HepG2 (cell line): ENCODE measurements around the gene RBMS2. TPM values are rescaled to one million over a fixed set of nuclear protein-coding genes. Genes with fewer than 3 reads are reported as not detected.
A peak's percentile ranks its signal among the peaks of the same experiment; 100 is the strongest.

Source experiments
- ARID3A ChIP-seq: IDR thresholded peaks from 2 replicates; pipeline ENCODE4 v1.6.1; 2012; ENCODE audit warnings: low read depth, low read length, improper control_type of control experiment
- CHD2 ChIP-seq: IDR thresholded peaks from 2 replicates; pipeline ENCODE4 v1.6.1; 2011; ENCODE audit warnings: low read depth, low read length, improper control_type of control experiment
- DMTF1 ChIP-seq: sonication (generic); formaldehyde crosslinking; IDR thresholded peaks from 2 replicates; pipeline ENCODE4 v1.4.0; 2020; ENCODE audit warnings: mild to moderate bottlenecking, missing genetic modification reagents
- FOXA3 ChIP-seq: IDR thresholded peaks from 2 replicates; pipeline ENCODE4 v1.6.1; 2016; ENCODE audit warnings: missing genetic modification reagents, missing compliant biosample characterization
- GABPB1 ChIP-seq: IDR thresholded peaks from 2 replicates; pipeline ENCODE4 v1.6.1; 2016; ENCODE audit warnings: mild to moderate bottlenecking, missing genetic modification reagents, moderate library complexity, missing compliant biosample characterization
- HNRNPK ChIP-seq: fragments of 200-400 bp; formaldehyde crosslinking; IDR thresholded peaks from 2 replicates; pipeline ENCODE4 v1.6.1; 2018; ENCODE audit warnings: low read length, low read depth, moderate library complexity, mild to moderate bottlenecking; ENCODE audit not compliant: poor library complexity, severe bottlenecking
- MYPOP ChIP-seq: sonication (generic); formaldehyde crosslinking; IDR thresholded peaks from 2 replicates; pipeline ENCODE4 v1.8.1; 2023; ENCODE audit warnings: mild to moderate bottlenecking, moderate library complexity, missing genetic modification reagents
- NFIC ChIP-seq: IDR thresholded peaks from 2 replicates; pipeline ENCODE4 v1.6.1; 2012; ENCODE audit warnings: mild to moderate bottlenecking, low read length, inconsistent platforms
- RARG ChIP-seq: sonication (generic); formaldehyde crosslinking; IDR thresholded peaks from 2 replicates; pipeline ENCODE4 v1.4.0; 2020; ENCODE audit warnings: low read depth, mild to moderate bottlenecking, missing genetic modification reagents
- RXRB ChIP-seq: IDR thresholded peaks from 2 replicates; pipeline ENCODE4 v1.6.1; 2016; ENCODE audit warnings: borderline replicate concordance, missing genetic modification reagents, missing compliant biosample characterization
- ZEB1 ChIP-seq: IDR thresholded peaks from 2 replicates; pipeline ENCODE4 v1.6.1; 2012; ENCODE audit warnings: mild to moderate bottlenecking, low read depth, inconsistent platforms; ENCODE audit not compliant: insufficient replicate concordance
- ZNF232 ChIP-seq: sonication (generic); formaldehyde crosslinking; IDR thresholded peaks from 2 replicates; pipeline ENCODE4 v1.4.0; 2020; ENCODE audit warnings: missing genetic modification reagents, borderline replicate concordance
- ZNF503 ChIP-seq: sonication (generic); formaldehyde crosslinking; IDR thresholded peaks from 2 replicates; pipeline ENCODE4 v1.4.0; 2020; ENCODE audit warnings: missing genetic modification reagents
- polyA plus RNA-seq, 8 experiments: library from polyadenylated mRNA; depleted of rRNA in 3 of 8; stranded (reverse) in 7 of 8; unstranded in 1 of 8; fragments of >200 nt; fragmentation: Illumina TruSeq in 4 of 8; extraction: Trizol in 4 of 8; gene quantifications; 2 replicates each; pipeline versions ENCODE4 v1.2.1 to v1.2.3, GENCODE V29; 2011 to 2016; ENCODE audit warnings: low read depth in 4 of 8, missing spikeins in 1 of 8, mixed read lengths in 1 of 8; ENCODE audit not compliant: insufficient read depth in 1 of 8
- total RNA-seq, 5 experiments: library from RNA; depleted of rRNA; stranded (reverse); fragments of >200 nt; fragmentation: Illumina TruSeq; extraction: Trizol; gene quantifications; 2 replicates each; pipeline ENCODE4 v1.2.3, GENCODE V29; 2016; ENCODE audit warnings: low read depth in 1 of 5
- TF ChIP-seq, protein P1 (sequence below), 2 experiments: sonication (generic) in 1 of 2; formaldehyde crosslinking in 1 of 2; IDR thresholded peaks; 2 replicates each; pipeline versions ENCODE4 v1.6.1 to v1.9.0; 2014 to 2022; ENCODE audit warnings: antibody characterized with exemption in 1 of 2, borderline replicate concordance in 1 of 2, inconsistent platforms in 1 of 2, low read depth in 1 of 2, missing genetic modification reagents in 1 of 2

RBMS2 gene
- total and polyA plus RNA-seq, 2 of the 13 experiments (the other 11 are each of a cell fraction or from before 2014, with no cell fraction given) = 0.53 to 7.4 TPM

DNA sequence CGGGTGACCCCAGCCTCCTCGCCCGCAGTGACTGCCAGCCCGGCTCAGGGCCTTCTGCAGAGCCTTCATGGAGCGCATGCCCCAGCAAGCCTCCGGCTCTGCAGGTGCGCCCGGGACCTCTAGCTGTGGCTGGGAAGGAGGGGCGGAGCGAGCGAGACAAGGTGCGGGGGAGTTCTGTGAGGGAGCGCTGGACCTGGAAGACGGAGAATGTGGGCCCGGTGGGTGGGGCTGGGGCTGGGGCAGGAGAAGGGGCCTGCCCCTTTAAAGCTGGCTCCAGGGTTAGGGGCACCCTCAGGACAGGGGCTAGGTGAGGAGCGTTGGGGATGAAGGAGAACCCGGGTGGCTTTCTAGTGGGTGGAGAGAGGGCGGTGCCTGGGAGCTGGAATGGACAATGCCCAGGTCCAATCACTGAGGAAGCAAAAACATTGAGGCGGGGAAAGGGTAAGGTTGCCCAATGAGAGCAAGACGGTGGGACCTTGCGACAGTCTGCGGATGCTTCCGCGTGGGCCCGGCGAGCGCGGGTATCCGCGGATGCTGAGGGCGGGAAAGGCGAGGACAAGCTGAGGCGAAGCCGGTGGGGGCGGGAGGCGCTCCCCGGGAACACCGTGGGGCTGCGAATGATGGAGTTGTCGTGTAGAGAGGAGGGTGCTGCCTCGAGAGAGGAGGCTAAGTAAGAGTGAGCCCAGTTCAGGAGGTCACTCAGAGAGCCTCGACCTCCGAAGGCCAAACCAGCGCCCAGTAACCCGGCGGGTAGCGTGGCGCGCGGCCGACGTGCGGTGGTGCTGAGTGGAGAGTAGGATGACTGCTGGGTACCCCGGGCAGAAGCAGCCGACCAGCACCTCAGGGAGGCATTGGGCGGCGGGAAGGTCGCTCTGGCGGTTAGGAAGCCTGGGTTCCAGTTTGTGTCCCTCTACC, 33.3 kb upstream of the RBMS2 start, which contains the start of gene GLS2 (continued):
- peak; percentile 37 for TF ChIP-seq MYPOP (CRISPR knock-in tag)
- TF ChIP-seq ZNF503 (CRISPR knock-in tag) = 0 out of 2 replicates have a peak, but pooled peaks have one; percentile 47
- peak; percentile 81 for TF ChIP-seq GABPB1 (CRISPR knock-in tag)
- no peak for TF ChIP-seq RARG (CRISPR knock-in tag)
- no peak for TF ChIP-seq ZEB1
- TF ChIP-seq ZNF232 (CRISPR knock-in tag) = peak; percentile 96
- TF ChIP-seq HNRNPK = peak; percentile 30
- no peak for TF ChIP-seq CHD2
- TF ChIP-seq ARID3A = no peak
- no peak; the same call in 1 of the 2 replicates for TF ChIP-seq FOXA3 (CRISPR knock-in tag)
- TF ChIP-seq, protein P1, sequence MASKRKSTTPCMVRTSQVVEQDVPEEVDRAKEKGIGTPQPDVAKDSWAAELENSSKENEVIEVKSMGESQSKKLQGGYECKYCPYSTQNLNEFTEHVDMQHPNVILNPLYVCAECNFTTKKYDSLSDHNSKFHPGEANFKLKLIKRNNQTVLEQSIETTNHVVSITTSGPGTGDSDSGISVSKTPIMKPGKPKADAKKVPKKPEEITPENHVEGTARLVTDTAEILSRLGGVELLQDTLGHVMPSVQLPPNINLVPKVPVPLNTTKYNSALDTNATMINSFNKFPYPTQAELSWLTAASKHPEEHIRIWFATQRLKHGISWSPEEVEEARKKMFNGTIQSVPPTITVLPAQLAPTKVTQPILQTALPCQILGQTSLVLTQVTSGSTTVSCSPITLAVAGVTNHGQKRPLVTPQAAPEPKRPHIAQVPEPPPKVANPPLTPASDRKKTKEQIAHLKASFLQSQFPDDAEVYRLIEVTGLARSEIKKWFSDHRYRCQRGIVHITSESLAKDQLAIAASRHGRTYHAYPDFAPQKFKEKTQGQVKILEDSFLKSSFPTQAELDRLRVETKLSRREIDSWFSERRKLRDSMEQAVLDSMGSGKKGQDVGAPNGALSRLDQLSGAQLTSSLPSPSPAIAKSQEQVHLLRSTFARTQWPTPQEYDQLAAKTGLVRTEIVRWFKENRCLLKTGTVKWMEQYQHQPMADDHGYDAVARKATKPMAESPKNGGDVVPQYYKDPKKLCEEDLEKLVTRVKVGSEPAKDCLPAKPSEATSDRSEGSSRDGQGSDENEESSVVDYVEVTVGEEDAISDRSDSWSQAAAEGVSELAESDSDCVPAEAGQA (IDR thresholded peaks at IDR 0.05; ENCODE audit: low read depth) = no peak
- TF ChIP-seq, protein P1 (CRISPR knock-in tag; IDR thresholded peaks at IDR 0.05; ENCODE audit: borderline replicate concordance) = peak; percentile 97
- TF ChIP-seq RXRB (CRISPR knock-in tag) = no peak
- no peak for TF ChIP-seq DMTF1 (CRISPR knock-in tag)
- no peak for TF ChIP-seq NFIC
